ENCODE data around the gene TLK1.

- no peak for TF ChIP-seq CTCF (IDR thresholded peaks at IDR 0.05)
- TF ChIP-seq POLR2A (IDR thresholded peaks at IDR 0.05): no peak
Measured at GRCh38 chr2:171081649-171082111, 79.0 kb downstream of the TLK1 start.
